ENCODE measurements around the gene PCSK5. TPM values are rescaled to one million over a fixed set of nuclear protein-coding genes. Genes with fewer than 3 reads are reported as not detected.

Gene PCSK5
- total RNA-seq, 1 donor from 2014 or later = 57.4 TPM

DNA sequence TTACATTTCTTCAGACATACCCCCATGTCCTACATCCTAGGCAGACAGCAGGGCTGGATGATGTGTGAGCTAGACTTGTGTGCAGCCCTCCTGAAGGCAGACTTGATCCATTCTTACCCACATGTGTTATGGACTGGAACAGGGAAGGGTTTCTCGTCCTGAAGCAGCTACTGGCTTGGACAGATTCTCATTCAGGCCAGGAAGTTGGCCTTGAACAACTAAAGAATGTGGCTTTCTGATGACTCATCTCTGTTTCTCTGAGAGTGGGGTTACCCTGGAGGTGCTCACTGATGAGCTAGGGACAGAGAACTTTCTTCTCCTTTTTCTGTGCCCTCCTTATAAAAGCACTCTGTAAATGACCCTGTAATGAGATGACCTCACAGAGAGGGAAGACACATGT, 246.5 kb downstream of the PCSK5 start:
- peak; percentile 86 for DNase-seq (ENCODE audit: low read depth)

DNA sequence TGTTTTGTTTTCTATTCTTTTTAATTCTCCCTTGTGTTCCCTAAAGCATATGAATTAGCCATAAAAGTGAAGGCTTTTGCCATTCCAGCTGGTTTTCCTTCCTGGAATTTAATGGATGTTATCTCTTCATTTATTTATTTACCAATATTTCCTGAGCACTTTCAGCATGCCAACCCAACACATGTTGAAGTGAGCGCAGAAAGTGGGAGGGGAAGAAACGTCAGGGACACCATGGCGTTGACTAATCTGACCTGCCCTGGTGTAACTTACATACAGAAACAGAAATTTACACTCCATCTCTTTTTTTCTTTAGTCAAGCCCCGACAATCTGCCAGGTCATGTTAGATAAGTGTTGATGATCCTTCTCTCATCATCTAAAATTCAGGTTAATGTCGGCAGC, 247.5 kb downstream of the PCSK5 start:
- DNase-seq (ENCODE audit: low read depth) = no peak

DNA sequence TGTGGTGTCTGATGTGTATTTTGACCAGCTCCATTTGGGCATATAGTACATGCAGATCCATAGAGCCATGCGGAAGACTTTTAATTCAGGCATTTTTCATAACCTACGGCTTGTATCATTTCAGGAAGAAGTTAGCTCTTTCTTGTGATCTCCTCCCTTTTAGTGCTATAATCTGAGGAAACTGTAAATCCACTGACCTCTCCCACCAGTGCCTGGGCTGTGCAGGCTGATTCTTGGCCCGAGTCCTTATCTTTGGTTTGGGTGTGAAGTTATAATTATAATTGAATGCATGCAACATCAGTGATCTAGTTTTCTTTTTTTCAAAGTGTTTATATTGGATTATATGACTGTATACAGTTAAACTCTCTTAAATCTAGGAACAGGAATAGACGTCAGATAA, 247.9 kb downstream of the PCSK5 start:
- no peak for DNase-seq (ENCODE audit: low read depth)

- no peak for DNase-seq (ENCODE audit: low read depth)
These were observed 253.4 kb downstream of the PCSK5 start for GRCh38 chr9:76143834-76144233.

DNA sequence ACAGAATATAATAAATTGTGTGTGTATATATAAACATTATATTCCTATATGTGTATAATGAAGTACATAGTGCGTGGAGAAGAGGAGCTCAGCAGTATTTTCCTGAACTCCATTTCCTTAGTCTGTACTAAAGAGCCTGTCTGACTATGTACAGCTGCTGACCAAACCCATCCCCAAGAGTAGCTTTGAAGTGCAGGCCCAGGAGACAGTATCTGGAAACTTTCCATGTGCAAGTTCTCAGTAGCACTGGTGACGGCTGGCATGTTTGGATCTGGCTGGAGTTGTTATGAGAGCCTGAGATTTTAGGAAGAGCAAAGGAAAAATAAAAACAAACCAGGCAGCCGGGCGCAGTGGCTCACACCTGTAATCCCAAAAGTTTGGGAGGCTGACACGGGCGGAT, 259.5 kb downstream of the PCSK5 start:
- DNase-seq (ENCODE audit: low read depth) = no peak

DNA sequence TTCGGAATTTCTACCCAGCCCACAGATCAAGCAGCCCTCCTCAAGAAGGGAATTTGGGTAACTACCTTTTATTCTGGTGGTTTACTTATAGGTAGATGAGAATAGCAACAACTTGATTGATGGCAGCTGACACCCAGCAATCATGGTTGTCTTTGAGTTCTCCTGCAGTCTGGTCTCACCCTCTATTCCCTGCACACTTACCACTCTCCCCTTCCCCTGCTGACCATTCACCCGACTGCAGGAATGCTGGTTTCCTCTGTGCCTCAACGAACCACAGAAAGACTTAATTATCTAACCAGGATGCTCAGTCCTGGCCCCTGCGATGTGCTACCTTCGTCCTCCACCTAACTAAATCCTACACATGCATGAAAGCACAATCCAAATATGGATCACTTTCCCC, 260.8 kb downstream of the PCSK5 start:
- no peak for DNase-seq (ENCODE audit: low read depth)

DNA sequence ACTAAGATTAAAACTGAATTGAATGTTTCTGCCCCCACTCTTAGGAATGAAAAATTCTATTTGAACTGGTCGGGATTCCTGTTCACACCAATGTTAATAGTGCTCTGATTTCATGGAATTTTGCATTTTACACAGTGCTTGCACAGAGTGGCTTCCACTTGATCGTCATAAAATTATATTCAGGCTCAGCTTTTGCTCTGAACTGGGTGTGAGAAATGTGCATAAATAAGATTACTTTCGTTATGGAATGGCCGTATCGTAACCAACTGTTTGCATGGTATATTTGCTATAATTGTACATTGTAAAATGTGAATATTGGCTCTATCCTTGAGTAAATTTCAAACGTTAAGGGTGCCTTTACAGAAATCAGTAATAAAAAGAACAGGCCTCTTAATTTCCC, 262.9 kb downstream of the PCSK5 start:
- DNase-seq (ENCODE audit: low read depth) = no peak

GRCh38 chr9:76153902-76154629, 263.6 kb downstream of the PCSK5 start:
- DNase-seq (ENCODE audit: low read depth) = peak; percentile 71

DNA sequence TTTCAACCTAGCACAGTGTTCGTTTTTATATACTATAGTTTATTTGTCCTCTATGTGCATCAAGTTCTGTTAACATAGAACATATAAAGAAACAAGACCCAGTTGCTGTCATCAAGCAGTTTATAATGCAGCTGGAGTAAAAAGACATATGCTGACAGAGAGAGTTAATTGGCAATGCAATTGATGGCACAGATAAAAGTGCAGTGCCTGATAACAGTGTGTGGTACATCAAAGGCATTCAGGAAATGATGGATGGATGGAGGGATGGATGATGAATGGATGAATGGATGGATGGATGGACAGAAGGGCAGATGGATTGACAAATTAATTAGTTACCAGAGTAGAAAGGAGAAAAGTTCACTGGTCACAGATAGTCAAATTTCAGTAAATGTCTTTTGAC, 264.9 kb downstream of the PCSK5 start:
- no peak for DNase-seq (ENCODE audit: low read depth)

DNA sequence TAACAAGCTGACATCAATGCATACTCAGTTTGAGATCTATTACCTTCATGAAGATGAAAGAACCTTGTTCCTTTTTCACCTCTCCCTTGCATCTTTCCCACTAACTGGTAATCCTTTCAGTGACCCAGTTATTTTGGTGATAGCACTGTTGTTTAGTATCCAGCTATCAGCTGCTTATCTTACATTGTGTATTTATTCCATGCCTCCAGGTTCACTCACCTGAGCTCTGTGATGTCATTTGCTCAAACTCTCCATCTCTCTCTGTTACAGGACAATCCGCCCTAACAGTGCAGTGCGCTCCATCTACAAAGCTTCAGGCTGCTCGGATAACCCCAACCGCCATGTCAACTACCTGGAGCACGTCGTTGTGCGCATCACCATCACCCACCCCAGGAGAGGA, 268.2 kb downstream of the PCSK5 start:
- no peak for DNase-seq (ENCODE audit: low read depth)

GRCh38 chr9:76159293-76159926, 268.9 kb downstream of the PCSK5 start:
- peak; percentile 85 for DNase-seq (ENCODE audit: low read depth)

- DNase-seq (ENCODE audit: low read depth) = no peak
These were observed 270.6 kb downstream of the PCSK5 start for GRCh38 chr9:76161106-76161505.

DNA sequence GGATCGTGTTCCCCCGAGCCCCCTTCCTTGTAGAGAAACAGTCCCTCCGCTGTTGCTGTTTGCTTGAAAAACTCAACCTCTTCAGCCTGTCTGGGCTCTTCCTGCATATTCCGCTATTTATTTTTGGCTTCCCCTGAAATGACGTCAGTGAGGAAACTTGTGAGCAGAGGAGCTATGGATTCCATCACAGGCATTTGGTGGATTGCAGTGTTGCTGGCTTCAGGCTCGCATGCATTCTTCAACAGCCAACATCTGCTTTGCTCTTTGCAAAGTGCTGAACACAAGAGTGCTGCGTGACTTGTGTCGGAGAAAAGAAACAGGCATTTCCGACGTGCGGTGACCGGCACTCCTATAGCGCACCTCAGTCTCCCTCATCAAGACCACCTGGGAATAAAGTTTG, 271.1 kb downstream of the PCSK5 start:
- DNase-seq (ENCODE audit: low read depth) = no peak

DNA sequence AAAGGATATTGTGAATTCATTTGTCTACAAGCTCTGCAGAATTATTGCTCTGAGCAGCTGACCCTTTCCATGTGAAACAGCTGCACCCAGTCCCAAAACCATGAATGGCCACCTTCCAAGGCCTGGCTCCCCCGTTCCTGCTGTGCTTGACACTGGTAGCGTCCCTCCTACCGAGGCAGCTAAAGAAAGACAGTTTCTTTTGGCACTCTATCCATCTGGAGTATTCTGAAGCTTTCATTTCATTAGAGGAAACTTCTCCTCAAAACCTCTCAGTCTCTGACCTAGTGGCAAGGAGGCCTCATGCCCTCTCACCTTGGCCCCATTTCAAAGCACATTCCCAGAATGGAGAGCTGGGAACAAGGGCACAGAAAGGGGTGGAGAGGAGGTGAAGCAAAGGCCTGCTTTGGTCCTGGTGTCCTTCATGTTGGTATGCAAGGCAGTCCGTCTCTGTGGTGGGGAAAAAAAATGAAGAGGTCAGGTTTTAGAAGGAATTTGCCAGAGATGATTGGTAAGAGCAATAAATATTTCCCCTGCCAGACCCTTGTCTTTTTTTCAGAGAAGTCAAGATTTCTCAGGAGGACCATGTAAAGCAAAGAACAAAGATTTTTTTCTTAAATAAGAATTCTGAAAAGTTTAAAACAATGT, 271.7 kb downstream of the PCSK5 start:
- DNase-seq (ENCODE audit: low read depth) = no peak

DNA sequence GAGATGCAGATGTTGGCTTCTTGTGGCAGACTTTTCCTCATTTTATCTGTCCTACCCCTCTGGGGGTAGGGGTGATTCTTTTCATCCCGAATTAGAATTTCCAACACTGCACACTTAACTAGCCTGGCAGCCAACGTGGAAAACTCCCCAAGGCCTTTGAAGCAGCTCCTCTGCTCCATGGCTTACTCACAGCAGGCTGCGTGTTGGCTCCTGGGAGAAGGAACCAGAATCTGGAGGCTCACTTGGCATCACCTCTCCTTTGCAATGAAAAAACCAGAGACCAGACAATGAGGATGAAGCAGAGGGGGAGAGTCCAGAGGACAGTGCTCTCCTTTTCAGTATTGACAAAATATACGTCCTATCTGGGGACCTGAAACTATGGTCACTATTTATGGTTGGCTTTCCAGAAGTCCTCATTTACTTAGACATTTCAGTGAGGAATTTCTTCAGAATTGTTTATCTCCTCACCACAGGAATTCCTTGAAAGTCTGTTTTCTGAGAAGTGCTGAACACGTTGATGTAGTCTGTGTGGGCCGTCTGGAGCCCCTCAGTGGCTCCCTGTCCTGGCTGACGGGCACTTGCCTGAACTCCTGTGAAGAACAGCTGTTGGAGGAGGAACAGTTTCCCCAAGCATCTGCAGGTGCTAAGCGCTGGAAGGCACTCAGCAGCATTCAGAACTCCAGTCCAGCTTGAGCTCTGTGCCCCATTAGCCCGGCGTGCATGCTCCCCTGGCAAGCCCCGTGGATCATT, 272.5 kb downstream of the PCSK5 start:
- DNase-seq (ENCODE audit: low read depth) = no peak

DNA sequence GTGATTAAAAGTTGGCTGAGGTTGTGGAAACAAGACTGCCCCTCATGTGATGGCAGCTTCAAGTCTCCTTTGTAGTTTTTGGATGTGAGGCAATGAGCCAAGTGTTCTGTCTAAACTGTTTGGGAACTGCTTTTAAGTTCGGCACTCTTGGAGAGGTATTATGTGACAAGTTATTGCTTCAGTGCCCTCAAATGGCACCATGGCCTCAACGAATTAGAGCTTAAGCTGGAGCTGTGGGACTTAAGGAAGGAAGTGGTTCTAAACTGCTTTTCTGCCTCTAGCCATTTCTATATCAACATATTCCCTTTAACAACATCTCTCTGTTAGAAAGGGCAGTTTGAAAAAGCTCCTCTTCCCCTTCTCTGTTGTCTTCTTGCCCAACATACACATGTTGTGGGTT, 276.1 kb downstream of the PCSK5 start:
- DNase-seq (ENCODE audit: low read depth) = peak; percentile 6

DNA sequence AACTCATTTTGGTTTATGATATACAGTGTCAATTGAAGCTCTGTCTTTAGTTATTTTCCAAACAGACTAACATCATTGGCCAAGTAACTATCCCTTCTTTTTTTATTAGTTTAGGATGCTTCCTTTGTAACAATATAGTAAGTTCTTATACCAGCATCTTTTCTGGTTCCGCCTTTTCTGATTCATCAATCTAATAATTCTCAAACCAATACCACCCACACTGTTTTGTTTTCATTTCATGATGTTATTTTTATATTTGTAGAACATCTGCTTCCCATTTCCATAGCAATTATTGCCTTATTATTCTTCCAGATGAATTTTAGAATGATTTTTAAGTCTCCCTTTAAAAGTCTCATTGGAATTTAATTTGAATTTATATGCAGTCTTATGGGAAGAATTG, 285.7 kb downstream of the PCSK5 start:
- DNase-seq (ENCODE audit: low read depth) = no peak

- no peak for DNase-seq (ENCODE audit: low read depth)
These were observed 287.5 kb downstream of the PCSK5 start for GRCh38 chr9:76177931-76178330.

GRCh38 chr9:76180541-76180940, 290.1 kb downstream of the PCSK5 start:
- DNase-seq (ENCODE audit: low read depth) = peak; percentile 48

GRCh38 chr9:76181020-76181641, 290.7 kb downstream of the PCSK5 start:
- DNase-seq (ENCODE audit: low read depth) = peak; percentile 94

GRCh38 chr9:76181781-76182180, 291.3 kb downstream of the PCSK5 start:
- DNase-seq (ENCODE audit: low read depth) = peak; percentile 5

DNA sequence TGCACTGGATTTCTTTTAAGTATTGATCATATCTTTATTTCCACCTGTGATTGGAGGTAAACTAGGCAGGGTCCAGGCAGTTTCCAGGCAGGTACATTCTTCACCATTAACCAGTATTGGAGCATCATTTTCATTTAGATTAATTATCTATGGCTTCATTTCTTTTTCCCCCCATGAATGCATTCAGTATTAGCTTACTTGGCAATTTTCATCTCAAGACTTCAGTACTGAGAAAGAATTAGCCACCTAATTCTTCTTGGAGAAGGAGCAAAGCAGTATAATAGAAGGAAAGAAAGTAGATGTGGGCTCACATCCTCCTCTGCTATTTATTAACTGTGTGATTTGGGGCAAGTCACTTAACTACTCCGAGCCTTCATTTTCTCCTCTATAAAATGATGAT, 295.0 kb downstream of the PCSK5 start:
- DNase-seq (ENCODE audit: low read depth) = no peak

Measured in renal cortical epithelial cell (primary cell).